Measurements from ENCODE around the gene ERFL. TPM values are rescaled to one million over a fixed set of nuclear protein-coding genes. Genes with fewer than 3 reads are reported as not detected.
"Not testable (repeated sequence)": the region's sequence is repeated elsewhere in the genome, so short reads cannot be mapped to it uniquely, and the experiment has no call there.

The ERFL gene
- total RNA-seq, 5 donors from 2014 or later (not counting 1 experiment from before 2014, with no cell fraction given), result 5.9 to 8.5 (median 6.3) TPM

GRCh38 chr19:41939209-41939608 is 11.0 kb upstream of the ERFL start:
- H3K4me3 ChIP-seq (ENCODE audit: control insufficient read depth in 1 of 2, extremely low read depth in 1 of 2, low read length in 1 of 2); DNase-seq; H3K27ac ChIP-seq (ENCODE audit: low read length); H3K9me3 Mint-ChIP-seq; POLR2A ChIA-PET; H3K9me3 ChIP-seq; CTCF ChIA-PET; ATAC-seq (replicated peaks in 1 of 4); H3K27ac Mint-ChIP-seq; H3K36me3 Mint-ChIP-seq; H3K36me3 ChIP-seq (ENCODE audit: control insufficient read depth in 2 of 2, extremely low read depth in 1 of 2, insufficient read depth in 1 of 2, low read length in 1 of 2): not testable (repeated sequence)
- Mint-ChIP-seq H3K4me1 (peaks cover 44 to 54% (median 46%) of the 10 kb centered on the region in 3 donors), H3K27me3 (peaks cover 4 to 12% of the 10 kb centered on the region in 2 donors), H3K4me3 (peak overlapping the region in 1 of 3 donors; percentile 87)
- Histone ChIP-seq H3K4me1 (ENCODE audit: control insufficient read depth in 1 of 2, extremely low read depth in 1 of 2, insufficient read depth in 2 of 2, low read length in 2 of 2) (peaks cover 9 to 54% of the 10 kb centered on the region in 2 experiments), H3K27me3 (replicated peaks in 1 of 2; ENCODE audit: control insufficient read depth in 2 of 2, extremely low read depth in 1 of 2, insufficient read depth in 2 of 2, low read length in 1 of 2) (peaks cover 0 to 28% of the 10 kb centered on the region in 2 experiments)

DNA sequence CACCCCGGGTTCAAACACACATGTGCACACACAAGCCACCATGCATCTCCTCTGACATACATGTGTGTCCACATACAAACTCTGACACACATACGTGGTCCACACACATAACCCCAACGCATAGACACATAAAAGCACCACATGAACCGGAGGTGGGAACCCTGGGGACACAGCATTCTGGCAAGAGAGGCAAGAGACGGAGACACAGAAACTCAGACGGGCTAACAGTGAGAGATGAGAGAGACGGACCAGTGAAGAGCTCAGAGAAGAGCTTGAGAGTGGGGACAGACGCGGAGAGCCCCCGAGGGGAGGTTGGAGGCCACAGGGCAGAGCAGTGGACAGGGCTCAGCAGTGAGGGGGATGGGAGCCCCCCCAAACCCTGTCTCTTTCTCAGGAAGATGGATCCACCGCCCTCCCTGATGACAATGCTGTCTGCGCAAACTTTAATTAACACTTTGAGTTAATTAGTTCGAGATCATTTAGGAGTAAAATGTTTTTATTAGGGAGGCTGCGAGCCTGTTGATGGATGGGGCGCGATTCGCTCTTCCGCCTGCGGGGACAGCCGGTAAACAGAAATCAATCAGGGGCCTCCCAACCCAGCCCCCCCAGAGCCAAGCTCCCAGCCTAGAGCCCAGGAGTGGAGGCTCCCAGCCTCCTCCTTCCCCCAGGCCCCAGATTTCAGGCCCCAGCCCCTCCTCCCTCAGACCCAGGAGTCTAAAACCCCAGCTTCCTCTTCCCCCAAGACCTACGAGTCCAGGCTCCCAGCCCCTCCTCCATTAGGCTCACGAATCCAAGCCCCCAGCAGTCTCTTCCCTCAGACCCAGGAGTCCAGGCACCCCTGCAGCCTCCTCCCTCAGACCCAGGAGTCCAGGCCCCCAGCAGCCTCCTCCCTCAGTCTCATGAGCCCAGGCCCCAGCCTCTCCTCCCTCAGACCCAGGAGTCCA is 9.5 kb upstream of the ERFL start:
- Mint-ChIP-seq H3K4me1 (peaks cover 48 to 58% (median 56%) of the 10 kb centered on the region in 3 donors), H3K4me3 (peak overlapping the region; percentile 2 to 26 (median 22))

DNA sequence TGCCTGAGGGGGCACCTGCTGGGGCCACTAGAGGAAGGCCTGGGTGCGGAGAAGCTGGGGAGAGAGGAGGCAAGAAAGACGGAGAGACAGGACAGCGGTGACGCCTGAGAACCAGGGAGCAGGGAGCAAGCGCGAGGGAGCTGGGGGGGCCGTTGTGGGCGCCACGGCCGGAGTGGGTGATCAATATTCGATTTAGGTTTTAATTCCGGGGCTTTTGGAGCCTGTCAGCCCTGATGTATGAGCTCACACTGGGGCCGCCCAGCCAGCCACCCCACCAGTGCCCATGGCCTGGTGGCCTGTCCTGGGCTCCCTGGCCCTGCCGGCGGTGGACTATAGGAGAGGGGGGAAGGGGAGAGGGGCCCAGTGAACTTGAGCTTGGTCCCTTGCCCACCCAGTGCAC is 8.7 kb upstream of the ERFL start:
- Mint-ChIP-seq H3K36me3 (no peaks in the 10 kb centered on the region), H3K9me3 (no peaks in the 10 kb centered on the region), H3K27me3 (peaks cover 4 to 12% of the 10 kb centered on the region in 2 donors), H3K4me3 (peak overlapping the region in 1 of 3 donors; percentile 26), H3K27ac (peak overlapping the region; percentile 13 to 83), H3K4me1 (peaks cover 46 to 58% (median 56%) of the 10 kb centered on the region in 3 donors)
- DNase-seq (no peak), ATAC-seq (replicated peaks in 1 of 4) (no peak)
- Histone ChIP-seq H3K27ac (ENCODE audit: low read length) (no peak overlapping the region), H3K27me3 (replicated peaks in 1 of 2; ENCODE audit: control insufficient read depth in 2 of 2, extremely low read depth in 1 of 2, insufficient read depth in 2 of 2, low read length in 1 of 2) (peaks cover 0 to 28% of the 10 kb centered on the region in 2 experiments), H3K9me3 (no peaks in the 10 kb centered on the region), H3K4me3 (ENCODE audit: control insufficient read depth in 1 of 2, extremely low read depth in 1 of 2, low read length in 1 of 2) (no peak overlapping the region), H3K36me3 (ENCODE audit: control insufficient read depth in 2 of 2, extremely low read depth in 1 of 2, insufficient read depth in 1 of 2, low read length in 1 of 2) (no peaks in the 10 kb centered on the region), H3K4me1 (ENCODE audit: control insufficient read depth in 1 of 2, extremely low read depth in 1 of 2, insufficient read depth in 2 of 2, low read length in 2 of 2) (peaks cover 11 to 56% of the 10 kb centered on the region in 2 experiments)
- POLR2A ChIA-PET, result no interaction called here
- CTCF ChIA-PET, result no interaction called here
- WGBS (ENCODE audit: insufficient coverage), result 96% methylated on average over 12 of the region's 15 CpGs

More for the DNA sequence above, 9.5 kb upstream of the ERFL start:
- peaks cover 11 to 56% of the 10 kb centered on the region in 2 experiments for H3K4me1 ChIP-seq (ENCODE audit: control insufficient read depth in 1 of 2, extremely low read depth in 1 of 2, insufficient read depth in 2 of 2, low read length in 2 of 2)
- 80% methylated on average over 11 of the region's 22 CpGs for WGBS (ENCODE audit: insufficient coverage)
- Mint-ChIP-seq H3K27me3 (peaks cover 4 to 12% of the 10 kb centered on the region in 2 donors), H3K27ac (peak overlapping the region; percentile 34 to 62), H3K36me3 (no peaks in the 10 kb centered on the region), H3K9me3 (no peaks in the 10 kb centered on the region)
- no peak for DNase-seq
- H3K27ac ChIP-seq (ENCODE audit: low read length), result no peak overlapping the region
- CTCF ChIA-PET, result no interaction called here
- peaks cover 0 to 28% of the 10 kb centered on the region in 2 experiments for H3K27me3 ChIP-seq (replicated peaks in 1 of 2; ENCODE audit: control insufficient read depth in 2 of 2, extremely low read depth in 1 of 2, insufficient read depth in 2 of 2, low read length in 1 of 2)
- no peaks in the 10 kb centered on the region for H3K9me3 ChIP-seq
- no peak for ATAC-seq (replicated peaks in 1 of 4)
- H3K36me3 ChIP-seq (ENCODE audit: control insufficient read depth in 2 of 2, extremely low read depth in 1 of 2, insufficient read depth in 1 of 2, low read length in 1 of 2), result no peaks in the 10 kb centered on the region
- no peak overlapping the region for H3K4me3 ChIP-seq (ENCODE audit: control insufficient read depth in 1 of 2, extremely low read depth in 1 of 2, low read length in 1 of 2)
- POLR2A ChIA-PET, result no interaction called here

- ATAC-seq (replicated peaks in 1 of 4), result peak; percentile 10 to 56 (median 30)
Measured at GRCh38 chr19:41936416-41936850, 8.2 kb upstream of the ERFL start.

GRCh38 chr19:41935760-41936415 is 7.6 kb upstream of the ERFL start:
- Histone ChIP-seq H3K36me3 (ENCODE audit: control insufficient read depth in 2 of 2, extremely low read depth in 1 of 2, insufficient read depth in 1 of 2, low read length in 1 of 2) (no peaks in the 10 kb centered on the region), H3K4me1 (ENCODE audit: control insufficient read depth in 1 of 2, extremely low read depth in 1 of 2, insufficient read depth in 2 of 2, low read length in 2 of 2) (peaks cover 15 to 55% of the 10 kb centered on the region in 2 experiments), H3K9me3 (no peaks in the 10 kb centered on the region), H3K27ac (ENCODE audit: low read length) (no peak overlapping the region), H3K4me3 (ENCODE audit: control insufficient read depth in 1 of 2, extremely low read depth in 1 of 2, low read length in 1 of 2) (no peak overlapping the region), H3K27me3 (replicated peaks in 1 of 2; ENCODE audit: control insufficient read depth in 2 of 2, extremely low read depth in 1 of 2, insufficient read depth in 2 of 2, low read length in 1 of 2) (peaks cover 0 to 22% of the 10 kb centered on the region in 2 experiments)
- Mint-ChIP-seq H3K9me3 (no peaks in the 10 kb centered on the region), H3K36me3 (no peaks in the 10 kb centered on the region), H3K27me3 (peaks cover 4 to 7% of the 10 kb centered on the region in 2 donors), H3K4me1 (peaks cover 42 to 57% (median 51%) of the 10 kb centered on the region in 3 donors), H3K4me3 (peak overlapping the region in 2 of 3 donors; percentile 9 to 53), H3K27ac (peak overlapping the region in 1 of 2 donors; percentile 83)
- ChIA-PET CTCF (no interaction called here), POLR2A (interaction anchor here in 1 of 2 donors (0.6 kb wide), 1 partner anchor 28 kb away, joined by 5 read pairs; no protein-coding TSS in a partner anchor)
- ATAC-seq (replicated peaks in 1 of 4), result peak in 1 of 4 experiments; percentile 4
- 32% methylated on average over 7 of the region's 26 CpGs for WGBS (ENCODE audit: insufficient coverage)
- DNase-seq, result peak in 1 of 35 experiments; percentile 46

More at GRCh38 chr19:41936416-41936850, 8.2 kb upstream of the ERFL start:
- Histone ChIP-seq H3K9me3 (no peaks in the 10 kb centered on the region), H3K4me3 (ENCODE audit: control insufficient read depth in 1 of 2, extremely low read depth in 1 of 2, low read length in 1 of 2) (no peak overlapping the region), H3K27ac (ENCODE audit: low read length) (no peak overlapping the region), H3K27me3 (replicated peaks in 1 of 2; ENCODE audit: control insufficient read depth in 2 of 2, extremely low read depth in 1 of 2, insufficient read depth in 2 of 2, low read length in 1 of 2) (peaks cover 0 to 27% of the 10 kb centered on the region in 2 experiments), H3K4me1 (ENCODE audit: control insufficient read depth in 1 of 2, extremely low read depth in 1 of 2, insufficient read depth in 2 of 2, low read length in 2 of 2) (peaks cover 11 to 56% of the 10 kb centered on the region in 2 experiments), H3K36me3 (ENCODE audit: control insufficient read depth in 2 of 2, extremely low read depth in 1 of 2, insufficient read depth in 1 of 2, low read length in 1 of 2) (no peaks in the 10 kb centered on the region)
- CTCF ChIA-PET, result no interaction called here
- POLR2A ChIA-PET, result interaction anchor here in 1 of 2 donors (0.6 kb wide), 1 partner anchor 29 kb away, joined by 5 read pairs; no protein-coding TSS in a partner anchor
- no peaks in the 10 kb centered on the region for H3K36me3 Mint-ChIP-seq
- peaks cover 43 to 56% (median 51%) of the 10 kb centered on the region in 3 donors for H3K4me1 Mint-ChIP-seq
- peaks cover 4 to 7% of the 10 kb centered on the region in 2 donors for H3K27me3 Mint-ChIP-seq
- no peaks in the 10 kb centered on the region for H3K9me3 Mint-ChIP-seq
- DNase-seq, result peak in 10 of 35 experiments; percentile 30 to 78 (median 49)
- H3K27ac Mint-ChIP-seq, result peak overlapping the region; percentile 13 to 83
- WGBS (ENCODE audit: insufficient coverage), result 30% methylated on average over 6 of the region's 8 CpGs
- peak overlapping the region in 2 of 3 donors; percentile 9 to 53 for H3K4me3 Mint-ChIP-seq

- peak overlapping the region; percentile 23 for H3K27ac ChIP-seq (ENCODE audit: low read length)
- ATAC-seq (replicated peaks in 1 of 4) (peak; percentile 69 to 79 (median 73)), DNase-seq (peak; percentile 48 to 88 (median 69))
- no peaks in the 10 kb centered on the region for H3K36me3 Mint-ChIP-seq
- peaks cover 0 to 17% of the 10 kb centered on the region in 2 experiments for H3K27me3 ChIP-seq (replicated peaks in 1 of 2; ENCODE audit: control insufficient read depth in 2 of 2, extremely low read depth in 1 of 2, insufficient read depth in 2 of 2, low read length in 1 of 2)
- peak overlapping the region; percentile 29 to 41 (median 40) for H3K4me3 Mint-ChIP-seq
- H3K4me3 ChIP-seq (ENCODE audit: control insufficient read depth in 1 of 2, extremely low read depth in 1 of 2, low read length in 1 of 2), result no peak overlapping the region
- 51% methylated on average over 6 of the region's 7 CpGs for WGBS (ENCODE audit: insufficient coverage)
- H3K9me3 Mint-ChIP-seq, result no peaks in the 10 kb centered on the region
- peaks cover 4 to 7% of the 10 kb centered on the region in 2 donors for H3K27me3 Mint-ChIP-seq
- H3K27ac Mint-ChIP-seq, result peak overlapping the region; percentile 82 to 84
- peaks cover 19 to 57% of the 10 kb centered on the region in 2 experiments for H3K4me1 ChIP-seq (ENCODE audit: control insufficient read depth in 1 of 2, extremely low read depth in 1 of 2, insufficient read depth in 2 of 2, low read length in 2 of 2)
- no peaks in the 10 kb centered on the region for H3K9me3 ChIP-seq
- ChIA-PET CTCF (no interaction called here), POLR2A (no interaction called here)
- peaks cover 50 to 61% (median 57%) of the 10 kb centered on the region in 3 donors for H3K4me1 Mint-ChIP-seq
- no peaks in the 10 kb centered on the region for H3K36me3 ChIP-seq (ENCODE audit: control insufficient read depth in 2 of 2, extremely low read depth in 1 of 2, insufficient read depth in 1 of 2, low read length in 1 of 2)
Measured at GRCh38 chr19:41934849-41935374, 6.7 kb upstream of the ERFL start.
